HG03354 (cell line): ENCODE results near the gene ANGPTL2.

Source experiments
- ATAC-seq: cut with Tn5 transposase; IDR thresholded peaks from one replicate; pipeline ENCODE4 v1.9.1; 2021; ENCODE audit warnings: mild to moderate bottlenecking; ENCODE audit not compliant: unreplicated experiment, poor library complexity, severe bottlenecking

The ANGPTL2 gene

DNA sequence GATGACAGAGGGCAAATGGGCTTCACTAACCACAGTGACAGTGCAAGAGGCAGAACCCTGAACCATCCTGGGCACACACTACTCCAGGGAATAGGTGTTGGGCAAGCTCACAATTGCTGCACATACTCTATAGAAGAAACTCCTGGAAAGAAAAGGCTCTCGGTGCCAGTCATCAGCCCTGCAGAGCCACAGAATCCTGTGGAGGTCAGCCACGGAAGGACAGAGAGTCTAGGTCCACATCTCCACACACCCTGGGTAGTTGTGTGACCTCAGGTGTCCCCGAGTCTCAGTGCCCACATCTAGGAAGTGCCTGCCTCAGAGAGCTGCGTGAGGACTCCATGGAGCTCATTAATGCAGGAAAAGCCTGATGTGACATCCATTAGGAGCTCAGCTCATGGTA lies 16.0 kb upstream of the ANGPTL2 start:
- ATAC-seq: no peak

DNA sequence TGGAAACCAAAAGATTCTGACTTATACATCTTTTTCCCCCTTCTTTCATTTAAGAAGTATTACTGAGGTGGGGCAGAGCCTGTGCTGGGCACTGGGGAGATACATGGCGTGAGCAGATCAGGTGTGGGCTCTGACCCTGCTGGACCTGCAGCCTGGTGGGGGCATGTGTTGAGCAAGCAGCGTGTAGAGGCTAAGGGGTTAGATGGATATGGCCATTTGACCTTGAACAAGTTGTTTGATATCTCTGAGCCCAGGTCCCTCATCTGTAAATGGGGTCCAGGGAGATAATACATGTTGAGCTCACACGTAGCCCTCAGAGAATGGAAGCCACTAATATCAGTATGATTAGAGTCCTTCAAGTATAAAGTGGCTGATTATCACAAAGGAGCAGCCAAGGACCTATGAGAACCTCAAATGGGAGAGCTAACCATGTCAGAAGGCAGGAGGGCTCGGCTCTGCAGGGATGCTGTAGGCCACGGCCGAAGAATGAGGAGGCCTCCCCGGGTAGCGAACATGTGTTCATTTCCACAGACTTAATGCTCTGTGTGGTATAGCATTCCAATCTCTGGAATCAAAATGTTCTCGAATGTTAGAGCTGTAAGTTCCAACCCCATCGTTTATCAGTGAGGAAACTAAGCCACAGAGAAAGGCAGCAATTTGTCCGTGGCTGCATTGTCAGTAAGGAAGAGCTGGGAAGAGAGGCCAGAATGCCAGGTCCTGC lies 15.4 kb upstream of the ANGPTL2 start:
- ATAC-seq: no peak

DNA sequence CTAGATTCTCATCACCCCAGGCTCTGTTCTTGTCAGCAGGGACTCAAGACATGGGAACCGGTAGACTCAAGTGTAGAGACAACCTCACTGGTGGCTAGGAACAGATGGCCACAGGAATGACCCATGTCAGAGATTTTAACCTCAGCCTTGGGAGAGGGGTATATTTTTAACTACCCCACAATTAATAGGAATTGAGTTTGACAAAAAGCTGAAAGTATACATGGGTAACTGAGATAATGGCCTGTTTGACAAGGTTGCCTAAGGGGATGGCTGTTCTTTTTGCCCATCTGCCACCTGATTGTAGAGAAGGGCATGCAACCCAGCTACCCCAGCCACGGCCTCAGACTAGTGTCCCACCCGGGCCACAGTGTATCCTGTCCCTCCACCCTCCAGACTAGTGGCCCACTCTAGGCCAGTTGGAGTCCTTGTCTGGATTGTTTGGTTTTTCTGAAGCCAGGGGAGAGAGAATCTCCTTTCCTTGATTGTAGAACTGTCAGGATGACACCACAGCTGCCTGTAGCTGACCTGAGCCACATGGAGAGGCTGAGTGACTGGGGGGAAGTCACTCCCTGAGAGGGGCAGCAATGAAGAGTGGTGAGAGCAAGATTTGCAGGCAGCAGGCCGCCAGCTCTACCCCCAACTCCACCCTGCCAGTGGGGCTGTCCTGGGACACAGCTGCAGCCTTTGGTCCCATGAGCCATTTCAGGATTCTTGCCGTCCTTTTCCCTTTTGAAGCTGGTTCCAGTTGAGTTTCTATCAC lies 14.6 kb upstream of the ANGPTL2 start:
- ATAC-seq: no peak

DNA sequence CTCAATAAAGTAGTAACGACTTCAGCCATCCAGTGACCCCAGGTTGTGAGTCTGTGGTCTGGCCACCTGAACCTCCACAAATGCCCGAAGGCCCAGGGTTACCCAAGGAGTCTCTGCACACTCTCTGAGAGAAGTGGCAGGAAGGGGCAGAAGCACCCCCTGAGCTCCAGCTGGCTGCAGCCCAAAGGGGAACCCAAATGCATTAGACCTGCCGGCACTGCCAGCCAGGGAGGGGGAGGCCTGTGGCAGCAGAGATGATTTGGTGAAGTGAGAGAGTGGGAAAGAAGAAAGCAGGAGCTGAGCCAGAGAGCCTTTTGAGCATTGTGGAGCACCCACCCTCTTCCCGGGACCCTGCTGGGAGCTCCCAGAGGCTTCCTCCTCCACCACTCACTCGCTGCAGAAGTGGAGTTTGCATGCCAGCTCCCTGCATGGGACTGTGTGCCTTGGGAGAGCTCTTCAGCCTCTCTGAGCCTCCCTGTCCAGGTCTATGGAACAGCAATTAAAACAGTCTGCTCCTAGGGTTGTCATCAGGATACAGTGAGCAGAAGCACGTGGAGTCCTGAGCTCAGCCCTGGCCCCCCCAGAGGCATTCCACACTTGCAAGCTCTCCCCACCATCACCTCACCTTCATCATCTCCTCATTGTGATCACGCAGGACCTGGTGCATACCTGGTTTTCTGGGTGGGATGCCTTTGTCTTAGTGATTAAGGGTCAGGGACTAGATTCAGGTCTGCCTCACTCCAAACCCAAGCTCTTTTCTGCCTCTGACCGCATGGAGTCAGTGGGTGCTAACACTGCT lies 13.8 kb upstream of the ANGPTL2 start:
- ATAC-seq: no peak

DNA sequence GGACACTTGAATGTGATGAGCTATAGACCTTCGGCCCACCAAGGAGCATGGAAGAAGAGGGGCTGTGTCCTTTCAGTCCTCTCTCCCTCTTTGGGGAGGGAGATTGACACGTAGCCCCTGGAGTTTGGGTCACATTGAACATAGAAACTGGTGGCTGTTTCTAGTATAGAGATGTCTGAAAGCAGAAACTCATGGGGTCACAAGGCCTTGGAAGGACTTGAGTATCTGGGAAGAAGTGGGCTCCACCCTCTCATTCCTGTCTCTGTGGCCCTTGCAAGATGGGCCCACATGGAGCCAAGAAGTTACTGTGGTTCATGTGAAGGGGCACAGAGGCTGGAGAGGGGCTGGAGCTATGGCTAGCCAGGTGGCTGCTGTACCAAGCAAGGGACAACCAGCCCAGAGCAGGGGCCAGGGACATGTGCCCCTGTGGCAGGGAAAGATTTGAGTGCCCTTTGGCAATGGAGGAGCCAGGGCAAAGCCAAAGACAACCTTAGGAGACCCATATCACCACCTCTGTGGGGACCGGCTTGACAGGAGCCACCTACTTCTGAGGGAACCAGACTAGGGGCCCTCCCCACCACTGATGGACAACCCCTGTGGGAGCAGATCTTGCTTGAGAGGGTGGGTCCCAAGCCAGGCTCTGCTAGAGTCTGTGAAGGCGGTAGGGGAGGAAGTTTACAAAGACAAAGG lies 12.8 kb upstream of the ANGPTL2 start:
- no peak for ATAC-seq

DNA sequence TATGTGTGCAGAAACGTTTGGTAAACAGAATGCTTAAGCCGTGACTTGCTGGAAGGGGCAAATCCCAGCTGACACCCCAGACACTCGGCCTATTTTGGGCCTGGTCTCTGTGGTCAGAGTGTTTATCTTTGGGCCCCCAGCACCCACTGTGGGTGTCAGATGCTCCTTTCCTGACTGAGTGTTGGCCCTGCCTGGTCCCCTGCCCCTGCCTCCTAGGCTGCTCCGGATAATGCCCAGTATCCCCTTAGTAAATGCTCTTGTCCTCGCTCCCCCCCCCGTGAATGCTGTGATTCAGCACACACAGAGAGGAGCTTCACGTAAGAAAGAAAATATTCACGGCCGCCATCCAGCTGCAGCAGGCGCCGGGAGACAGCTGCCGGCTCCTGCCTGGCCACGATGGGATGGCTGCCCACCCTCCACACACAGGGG lies 11.3 kb upstream of the ANGPTL2 start:
- no peak for ATAC-seq

DNA sequence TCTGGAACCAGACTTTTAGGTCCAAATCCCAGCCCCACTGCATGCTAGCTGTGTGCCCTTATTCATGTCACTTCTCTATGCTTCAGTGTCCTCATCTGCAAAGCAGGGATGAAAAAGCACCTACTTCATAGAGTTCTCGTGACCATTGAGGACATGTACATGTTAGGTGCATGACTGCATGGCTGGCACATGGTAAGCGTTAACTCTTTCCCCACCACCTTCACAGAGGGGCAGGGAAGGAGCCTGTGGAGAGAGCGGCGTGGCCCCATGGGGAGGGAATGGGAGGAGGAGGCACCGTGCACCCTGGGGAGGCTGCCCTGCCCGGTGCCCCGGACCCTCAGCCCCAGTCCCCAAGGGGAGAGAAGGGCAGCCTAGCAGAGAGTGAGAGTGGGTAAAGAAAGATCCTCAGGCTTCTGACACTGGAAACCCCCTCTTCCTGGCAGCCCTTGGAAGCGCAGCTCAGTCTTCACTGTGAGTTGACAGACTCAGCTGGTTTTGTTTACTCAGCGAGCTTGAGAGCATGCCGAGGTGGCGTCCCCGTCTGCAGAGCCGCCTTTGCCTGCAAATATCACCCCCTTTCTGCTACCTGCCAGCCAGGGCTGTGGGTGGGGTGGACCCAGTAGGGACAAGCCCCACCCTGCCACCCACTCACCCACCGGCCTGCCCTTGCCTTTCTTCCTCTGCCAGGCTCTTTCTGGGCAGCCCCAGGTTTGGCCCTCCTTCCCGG lies 10.6 kb upstream of the ANGPTL2 start:
- ATAC-seq: no peak

DNA sequence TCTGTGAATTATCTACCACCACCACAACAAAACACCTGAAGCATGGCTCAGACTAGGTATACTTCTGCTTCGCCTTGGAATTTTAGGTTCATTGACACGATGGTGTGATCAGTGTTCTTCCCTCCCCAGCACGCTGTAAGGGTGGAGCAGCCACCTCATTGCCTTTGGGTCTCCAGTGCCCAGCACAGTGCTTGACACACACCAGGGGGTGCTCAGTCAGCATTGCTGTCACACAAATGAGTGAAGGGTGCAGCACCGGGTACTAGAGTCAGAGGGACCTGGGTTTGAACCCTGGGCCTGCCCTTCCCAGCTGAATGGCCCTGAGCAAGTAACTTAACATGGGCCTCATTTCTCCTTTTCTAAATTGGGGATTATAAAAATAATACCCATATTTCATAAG lies 9.9 kb upstream of the ANGPTL2 start:
- ATAC-seq: no peak

DNA sequence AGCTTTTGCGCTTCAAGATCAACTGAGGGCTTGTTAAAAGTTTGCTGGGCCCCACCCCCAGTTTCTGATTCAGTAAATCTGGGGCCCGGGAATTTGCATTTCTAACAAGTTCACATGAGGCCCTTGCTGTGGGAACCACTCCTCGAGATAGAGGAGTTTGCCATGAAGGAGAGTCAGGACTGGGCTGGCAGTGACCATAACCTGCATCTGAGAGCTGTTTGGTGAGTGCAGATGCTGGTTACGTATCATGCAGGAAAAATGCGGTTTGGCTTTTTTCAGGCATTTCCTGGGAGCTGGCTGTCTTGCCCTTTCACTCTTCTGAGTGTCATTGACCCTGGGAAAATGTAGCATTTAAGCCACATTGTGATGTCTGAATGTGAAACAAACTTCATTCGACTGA lies 9.4 kb upstream of the ANGPTL2 start:
- no peak for ATAC-seq

DNA sequence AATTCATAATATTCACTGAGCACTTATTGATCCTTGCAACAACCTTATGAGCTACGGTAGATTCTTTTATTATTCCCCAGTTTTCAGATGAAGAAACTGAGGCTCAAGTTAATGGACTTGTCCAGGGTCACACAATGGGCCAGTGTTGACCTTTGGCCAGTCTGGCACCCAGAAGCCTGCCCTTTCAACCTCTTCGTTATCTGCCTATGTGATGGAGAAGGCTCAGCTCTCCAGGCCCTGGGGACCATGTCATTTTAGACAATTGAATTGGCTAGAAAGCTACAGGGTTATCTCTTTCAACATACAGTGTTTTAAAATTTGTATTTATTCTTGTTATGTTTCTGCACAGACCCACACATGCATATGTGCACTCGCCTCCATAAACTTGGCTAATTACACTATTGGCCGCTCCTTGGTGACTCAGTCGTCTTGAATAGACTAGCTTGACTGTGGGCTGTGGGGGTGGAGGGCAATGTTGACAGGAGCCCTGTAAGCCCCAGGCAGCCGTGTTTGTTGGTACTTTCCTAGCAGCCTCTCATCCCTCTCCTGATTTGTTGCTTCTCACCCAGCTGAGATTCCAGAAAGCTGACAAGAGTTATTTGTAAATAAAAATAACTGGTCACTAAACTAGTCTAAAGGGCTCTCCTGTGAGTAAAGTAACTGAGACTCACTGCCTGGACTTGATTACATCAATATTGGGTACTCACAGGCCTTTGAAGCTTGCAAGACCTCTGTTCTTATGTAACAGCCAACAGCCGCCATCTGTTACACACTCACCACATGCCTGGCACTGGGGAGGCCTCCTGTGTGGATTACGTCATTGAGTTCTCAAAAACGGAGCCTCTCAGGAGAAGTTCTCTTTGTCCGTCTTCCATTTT lies 8.5 kb upstream of the ANGPTL2 start:
- no peak for ATAC-seq

DNA sequence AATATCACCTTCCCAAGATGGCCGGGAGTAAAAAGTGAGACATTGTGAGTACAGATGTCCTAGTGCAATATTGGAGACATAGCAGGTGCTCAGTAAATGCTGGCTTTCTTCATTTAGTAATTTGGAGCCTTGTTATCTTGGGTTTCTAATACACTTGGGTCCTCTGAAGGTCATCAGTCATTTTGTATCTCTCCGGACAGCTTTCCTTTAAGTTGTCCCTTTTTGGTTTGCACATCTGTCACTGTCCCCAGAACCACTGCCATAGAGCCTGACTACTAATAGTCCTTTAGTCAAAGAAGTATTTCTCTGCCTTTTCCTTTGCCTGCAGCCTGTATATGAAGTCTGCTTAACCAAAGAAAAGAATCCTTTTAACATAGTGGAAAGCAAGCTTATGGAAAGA lies 7.8 kb upstream of the ANGPTL2 start:
- no peak for ATAC-seq

DNA sequence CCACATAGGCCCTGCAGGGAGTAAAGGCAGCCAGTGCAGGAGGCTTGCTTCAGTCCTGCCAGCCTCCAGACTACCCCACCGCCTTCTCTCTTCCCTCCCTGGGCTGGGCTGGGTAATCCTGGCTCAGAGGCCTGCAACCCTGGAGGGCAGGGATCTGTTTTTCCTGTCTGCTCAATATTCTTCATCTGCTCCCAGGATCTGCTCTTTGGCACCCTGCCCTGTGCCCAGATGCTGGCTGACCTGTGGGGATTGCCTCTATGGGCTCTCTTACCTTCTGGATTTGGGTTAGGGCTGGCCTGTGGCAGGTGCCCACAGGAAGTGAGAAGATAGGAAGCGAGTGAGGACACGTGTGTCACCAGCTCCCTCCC lies 7.3 kb upstream of the ANGPTL2 start:
- ATAC-seq: no peak

DNA sequence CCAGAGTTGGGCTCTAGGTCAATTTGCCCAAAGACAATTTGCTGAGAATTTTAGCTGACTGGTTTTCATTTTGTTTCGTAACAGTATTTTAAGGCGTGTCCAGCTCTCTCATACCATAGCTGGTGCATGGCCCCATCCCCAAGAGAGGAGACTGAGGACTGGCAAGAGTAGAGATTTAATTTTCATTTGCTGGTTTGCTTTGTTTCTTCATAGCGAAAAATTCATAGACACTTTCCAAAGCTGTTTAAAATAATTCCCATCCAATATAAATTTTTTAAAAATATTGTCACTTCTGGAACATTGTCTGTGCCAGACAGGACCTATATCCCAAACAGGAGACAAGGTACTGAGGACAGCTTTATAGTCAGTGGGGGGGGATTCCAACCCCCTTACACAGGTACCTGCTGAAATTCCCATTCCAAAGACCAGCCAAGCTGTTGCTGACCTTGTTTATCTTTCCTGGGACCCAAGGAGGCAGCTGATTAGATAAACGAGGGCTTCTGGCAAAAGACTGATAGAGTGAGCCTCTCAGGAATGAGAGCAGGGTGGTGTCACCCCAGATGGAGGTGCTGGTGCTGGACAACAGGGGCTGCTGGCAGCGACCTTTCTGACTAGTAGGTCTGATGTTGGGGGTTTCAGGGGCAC lies 6.8 kb upstream of the ANGPTL2 start:
- ATAC-seq: no peak

DNA sequence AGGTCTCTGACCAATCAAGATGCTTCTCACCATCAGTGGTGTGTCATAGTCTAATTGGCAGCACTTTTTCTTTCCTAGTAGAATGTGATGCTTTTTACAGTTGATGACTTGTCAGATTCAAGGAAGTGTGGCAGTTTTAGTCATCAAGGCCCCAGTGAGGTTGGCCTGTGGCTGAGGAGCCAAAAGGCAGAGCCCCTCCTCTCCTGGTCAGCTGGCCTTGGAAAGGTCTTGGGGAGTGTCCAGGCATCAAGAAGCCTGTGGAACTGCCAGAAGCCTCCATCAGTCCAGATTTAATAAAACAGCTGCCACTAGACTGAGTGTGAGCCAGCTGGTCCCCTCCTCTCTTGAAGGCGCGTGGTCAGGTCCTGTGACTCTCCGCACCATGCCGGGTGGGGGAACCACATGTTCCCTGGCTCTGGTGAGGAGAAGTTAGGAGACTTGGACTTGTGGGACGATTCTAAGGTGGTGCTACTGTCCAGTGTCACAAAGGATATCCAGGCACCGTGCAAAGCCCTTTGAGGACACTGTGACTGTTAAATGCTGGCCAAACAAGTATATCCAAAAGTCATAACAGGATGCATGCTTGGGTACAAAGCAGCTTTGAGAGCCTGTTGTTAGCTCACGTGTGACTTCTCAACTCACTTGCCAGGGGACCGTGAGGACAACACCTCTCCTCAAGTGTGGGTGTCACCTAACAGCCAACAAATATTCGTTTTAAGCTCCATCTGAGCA lies 6.1 kb upstream of the ANGPTL2 start:
- ATAC-seq: no peak

DNA sequence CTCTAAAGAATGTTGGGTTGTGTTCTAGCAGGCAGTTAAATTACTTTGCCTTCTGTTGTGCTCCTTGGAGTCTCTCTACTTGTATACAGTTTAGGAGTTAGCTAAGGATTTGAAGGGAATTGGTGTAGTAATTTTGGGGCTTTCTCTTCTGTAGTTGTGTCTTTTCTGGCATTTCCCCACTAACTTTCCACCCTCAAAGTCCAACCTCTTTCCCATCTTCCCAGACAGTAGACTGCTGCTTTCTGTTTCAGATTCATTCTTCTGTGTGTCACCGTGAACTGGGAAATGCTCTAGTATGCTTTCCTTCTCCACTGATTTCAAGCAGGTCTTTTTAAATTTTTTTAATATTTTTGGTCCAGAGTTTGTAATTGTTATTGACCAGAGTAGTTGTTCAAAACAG lies 4.5 kb upstream of the ANGPTL2 start:
- no peak for ATAC-seq

DNA sequence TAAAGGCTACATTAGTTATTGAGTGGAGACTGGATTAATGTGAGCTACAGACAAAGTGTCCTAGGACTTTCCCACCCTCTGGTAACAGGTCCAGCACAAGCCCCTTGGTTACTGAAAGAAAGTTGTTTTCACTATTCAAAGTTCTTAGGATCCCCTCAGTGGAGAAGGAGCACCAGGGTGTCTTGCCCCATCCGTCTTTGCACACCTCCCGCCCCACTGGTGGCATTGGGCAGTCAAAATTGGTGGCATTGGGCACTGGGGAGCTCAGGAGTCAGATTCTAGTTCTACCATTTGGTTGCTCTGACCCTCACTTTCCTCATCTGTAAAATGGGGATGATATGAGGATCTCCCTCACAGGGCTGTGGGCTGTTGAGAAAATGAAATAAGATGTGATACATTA lies 2.4 kb upstream of the ANGPTL2 start:
- no peak for ATAC-seq

DNA sequence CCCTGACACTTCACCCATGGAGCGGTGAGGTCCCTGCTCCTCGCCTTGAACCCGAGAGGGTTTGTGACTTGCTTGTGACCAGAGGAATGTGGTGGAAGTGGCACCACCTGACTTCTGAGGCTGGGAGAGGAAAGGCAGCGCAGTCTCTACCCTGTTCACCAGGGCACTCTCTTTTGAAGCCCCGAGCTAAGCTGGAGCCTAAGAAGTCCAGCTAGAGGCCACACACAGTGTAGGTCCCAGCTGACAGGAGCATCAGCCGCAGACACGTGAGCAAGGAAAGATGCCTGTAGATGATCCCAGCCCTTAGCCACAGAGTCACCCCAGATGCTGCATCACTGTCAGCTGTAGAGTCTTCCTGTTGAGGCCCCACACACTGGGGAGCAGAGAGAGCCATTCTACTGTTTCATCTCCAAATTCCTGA lies 1.7 kb upstream of the ANGPTL2 start:
- ATAC-seq: no peak
